Endothelial cell of umbilical vein (primary cell): ENCODE data around the gene PSMB7.

Source experiments
- CTCF ChIP-seq, 2 donors: IDR thresholded peaks; 1 replicate in 1 of 2; 2 replicates in 1 of 2; pipeline ENCODE4 v1.5.1; 2011; ENCODE audit warnings: low read length in 2 of 2, mild to moderate bottlenecking in 2 of 2, moderate library complexity in 2 of 2, control low read depth in 1 of 2, inconsistent platforms in 1 of 2, low read depth in 1 of 2; ENCODE audit not compliant: insufficient read depth in 1 of 2; ENCODE audit errors: extremely low read depth in 1 of 2
- EZH2 ChIP-seq: IDR thresholded peaks from 2 replicates; pipeline ENCODE4 v1.6.1; 2012; ENCODE audit warnings: borderline replicate concordance, low read depth, mild to moderate bottlenecking, moderate library complexity, low read length, inconsistent platforms; ENCODE audit not compliant: severe bottlenecking
- FOS ChIP-seq: IDR thresholded peaks from 2 replicates; pipeline ENCODE4 v1.6.1; 2011; ENCODE audit warnings: mild to moderate bottlenecking, low read length, moderate library complexity, borderline replicate concordance; ENCODE audit not compliant: insufficient read depth
- JUN ChIP-seq: IDR thresholded peaks from 2 replicates; pipeline ENCODE4 v1.6.1; 2011; ENCODE audit warnings: borderline replicate concordance, low read depth; ENCODE audit not compliant: insufficient read length, insufficient read depth
- MAX ChIP-seq: IDR thresholded peaks from 2 replicates; pipeline ENCODE4 v1.6.1; 2011; ENCODE audit not compliant: insufficient read depth, insufficient read length
- POLR2A ChIP-seq: IDR thresholded peaks from 2 replicates; pipeline ENCODE4 v1.6.1; 2012; ENCODE audit warnings: low read depth, mild to moderate bottlenecking, control low read depth, low read length
- POLR2AphosphoS5 ChIP-seq: IDR thresholded peaks from 2 replicates; pipeline ENCODE4 v1.6.1; 2012; ENCODE audit warnings: low read depth, mild to moderate bottlenecking, control low read depth, low read length, moderate library complexity; ENCODE audit not compliant: insufficient read depth

- no peak for TF ChIP-seq CTCF (IDR thresholded peaks at IDR 0.05; ENCODE audit: extremely low read depth in 1 of 2, insufficient read depth in 1 of 2, low read depth in 1 of 2, low read length in 2 of 2)
- no peak for TF ChIP-seq POLR2AphosphoS5
- no peak for TF ChIP-seq FOS
- TF ChIP-seq POLR2A: no peak
- TF ChIP-seq EZH2: no peak
- no peak for TF ChIP-seq JUN
- no peak for TF ChIP-seq MAX
These were observed 77.7 kb downstream of the PSMB7 start for GRCh38 chr9:124337562-124337961.
